Mesendoderm (in vitro differentiated cells): Measurements from ENCODE around the gene NUF2. TPM values are rescaled to one million over a fixed set of nuclear protein-coding genes. Genes with fewer than 3 reads are reported as not detected.
A peak's percentile ranks its signal among the peaks of the same experiment; 100 is the strongest.
"Not testable (repeated sequence)": the region's sequence is repeated elsewhere in the genome, so short reads cannot be mapped to it uniquely, and the experiment has no call there.

Experiments
- DNase-seq: peaks from one replicate; pipeline ENCODE4 v3.0.0; 2013
- H2AK5ac ChIP-seq: 2 replicates; pipeline ENCODE4 v1.6.1; 2013; ENCODE audit warnings: low read length, inconsistent platforms
- H2BK120ac ChIP-seq: 2 replicates; pipeline ENCODE4 v1.6.1; 2013; ENCODE audit warnings: low read depth, mild to moderate bottlenecking, low read length, moderate library complexity, mixed read lengths
- H2BK15ac ChIP-seq: replicated peaks from 2 replicates; pipeline ENCODE4 v1.6.1; 2013; ENCODE audit warnings: low read depth, mild to moderate bottlenecking, moderate library complexity
- H2BK5ac ChIP-seq: 2 replicates; pipeline ENCODE4 v1.6.1; 2013; ENCODE audit warnings: low read length, inconsistent platforms
- H3K18ac ChIP-seq: 2 replicates; pipeline ENCODE4 v1.6.1; 2013; ENCODE audit warnings: mild to moderate bottlenecking, low read length, mixed read lengths
- H3K23ac ChIP-seq: one replicate; pipeline ENCODE4 v1.6.1; 2013; ENCODE audit warnings: low read length
- H3K27ac ChIP-seq: 2 replicates; pipeline ENCODE4 v1.5.1; 2013; ENCODE audit warnings: low read depth, mild to moderate bottlenecking, inconsistent platforms, low read length, moderate library complexity
- H3K27me3 ChIP-seq: 2 replicates; pipeline ENCODE4 v1.6.1; 2013; ENCODE audit warnings: low read length, control low read depth, mild to moderate bottlenecking, inconsistent platforms; ENCODE audit not compliant: insufficient read depth, poor library complexity
- H3K36me3 ChIP-seq: 2 replicates; pipeline ENCODE4 v1.6.1; 2013; ENCODE audit warnings: low read length, inconsistent platforms; ENCODE audit not compliant: control insufficient read depth, insufficient read depth
- H3K4ac ChIP-seq: one replicate; pipeline ENCODE4 v1.6.1; 2013; ENCODE audit warnings: low read depth, mild to moderate bottlenecking, low read length, moderate library complexity
- H3K4me1 ChIP-seq: 2 replicates; pipeline ENCODE4 v1.6.1; 2013; ENCODE audit warnings: low read depth, low read length, inconsistent platforms; ENCODE audit not compliant: control insufficient read depth
- H3K4me2 ChIP-seq: 2 replicates; pipeline ENCODE4 v1.6.1; 2013; ENCODE audit warnings: low read length
- H3K4me3 ChIP-seq: 2 replicates; pipeline ENCODE4 v1.5.1; 2013; ENCODE audit warnings: mild to moderate bottlenecking, low read length
- H3K56ac ChIP-seq: one replicate; pipeline ENCODE4 v1.6.1; 2013; ENCODE audit warnings: low read length
- H3K79me1 ChIP-seq: 2 replicates; pipeline ENCODE4 v1.6.1; 2013; ENCODE audit warnings: low read length, inconsistent platforms
- H3K79me2 ChIP-seq: 2 replicates; pipeline ENCODE4 v1.6.1; 2013; ENCODE audit warnings: mild to moderate bottlenecking, low read length; ENCODE audit not compliant: control insufficient read depth, insufficient read depth
- H3K9ac ChIP-seq: 2 replicates; pipeline ENCODE4 v1.6.1; 2013; ENCODE audit warnings: low read length, inconsistent platforms
- H4K5ac ChIP-seq: one replicate; pipeline ENCODE4 v1.6.1; 2013; ENCODE audit warnings: low read length
- H4K8ac ChIP-seq: one replicate; pipeline ENCODE4 v1.6.1; 2013; ENCODE audit warnings: low read depth, mild to moderate bottlenecking, control low read depth, low read length, moderate library complexity
- WGBS: extraction: QIAGEN DNeasy Blood & Tissue Kit; methylation state at CpG from one replicate; pipeline ENCODE4 v1.1.7; 2013; ENCODE audit warnings: low lambda C conversion rate, missing lambda C conversion rate; ENCODE audit not compliant: insufficient coverage; ENCODE audit errors: extremely low coverage; 5-methylcytosine and 5-hydroxymethylcytosine counted together
- polyA plus RNA-seq, 2 experiments: library from polyadenylated mRNA; stranded (reverse); fragments of 200-250 nt; gene quantifications; one replicate each; pipeline ENCODE4 v1.2.3, GENCODE V29; 2013

NUF2 gene
- polyA plus RNA-seq (2013, experiment 1 of 2): 35.3 TPM
- polyA plus RNA-seq (2013, experiment 2 of 2): 35.2 TPM

- H3K4me1 ChIP-seq: no peaks in the 10 kb centered on the region
- peak; percentile 99 for DNase-seq
- no peaks in the 10 kb centered on the region for H3K27me3 ChIP-seq
- WGBS: no CpG with 5 or more reads among the region's 58 CpGs
- H3K4me3 ChIP-seq: peak within 1 kb of the TSS; percentile 99
- no peak within 1 kb of the TSS for H3K4ac ChIP-seq
- H3K79me2 ChIP-seq: peaks cover 7% of the 10 kb centered on the region
- peak within 1 kb of the TSS; percentile 95 for H3K9ac ChIP-seq
- H2AK5ac ChIP-seq: no peak within 1 kb of the TSS
- H3K36me3 ChIP-seq: no peaks in the 10 kb centered on the region
- peak within 1 kb of the TSS; percentile 61 for H3K27ac ChIP-seq
- no peak within 1 kb of the TSS for H3K18ac ChIP-seq
- H3K56ac ChIP-seq: peak within 1 kb of the TSS; percentile 99
- peak within 1 kb of the TSS; percentile 77 for H3K4me2 ChIP-seq
- H4K5ac ChIP-seq: peak within 1 kb of the TSS; percentile 94
- no peak within 1 kb of the TSS for H2BK15ac ChIP-seq
- peak within 1 kb of the TSS; percentile 31 for H2BK5ac ChIP-seq
- peak within 1 kb of the TSS; percentile 78 for H4K8ac ChIP-seq
- no peak within 1 kb of the TSS for H2BK120ac ChIP-seq
- H3K79me1 ChIP-seq: peaks cover 5% of the 10 kb centered on the region
- no peak within 1 kb of the TSS for H3K23ac ChIP-seq
Measured at GRCh38 chr1:163321311-163322305, at the start of gene NUF2. TSS of gene NUF2 (plus strand) at chr1:163321954. CDS start at chr1:163326052, 4,098 bp downstream.

- Histone ChIP-seq H3K79me1 (no peaks in the 10 kb centered on the region), H3K4ac (no peak overlapping the region), H3K18ac (peak overlapping the region; percentile 28), H3K56ac (no peak overlapping the region), H2AK5ac (no peak overlapping the region), H3K79me2 (no peaks in the 10 kb centered on the region), H3K27me3 (no peaks in the 10 kb centered on the region), H2BK5ac (no peak overlapping the region), H3K23ac (no peak overlapping the region), H2BK15ac (peak overlapping the region; percentile 85), H3K4me2 (no peak overlapping the region), H3K36me3 (no peaks in the 10 kb centered on the region), H3K27ac (no peak overlapping the region), H4K5ac (no peak overlapping the region), H2BK120ac (no peak overlapping the region), H3K4me3 (no peak overlapping the region), H3K4me1 (peaks cover 2% of the 10 kb centered on the region), H3K9ac (no peak overlapping the region), H4K8ac (no peak overlapping the region)
- peak; percentile 81 for DNase-seq
- no CpG with 5 or more reads among the region's 2 CpGs for WGBS
Measured at GRCh38 chr1:163273766-163274441, 47.9 kb upstream of the NUF2 start.

GRCh38 chr1:163275222-163275621 lies 46.5 kb upstream of the NUF2 start:
- no peak overlapping the region for H3K4me3 ChIP-seq
- peak overlapping the region; percentile 47 for H3K56ac ChIP-seq
- peak overlapping the region; percentile 45 for H2BK5ac ChIP-seq
- no peaks in the 10 kb centered on the region for H3K79me1 ChIP-seq
- H2BK15ac ChIP-seq: peak overlapping the region; percentile 100
- peak overlapping the region; percentile 11 for H2AK5ac ChIP-seq
- H3K4me2 ChIP-seq: no peak overlapping the region
- H3K27ac ChIP-seq: no peak overlapping the region
- DNase-seq: no peak
- H3K9ac ChIP-seq: no peak overlapping the region
- no peak overlapping the region for H3K4ac ChIP-seq
- no peaks in the 10 kb centered on the region for H3K27me3 ChIP-seq
- H3K23ac ChIP-seq: no peak overlapping the region
- no peaks in the 10 kb centered on the region for H3K36me3 ChIP-seq
- peak overlapping the region; percentile 47 for H4K5ac ChIP-seq
- H3K79me2 ChIP-seq: no peaks in the 10 kb centered on the region
- no CpG with 5 or more reads among the region's 1 CpG for WGBS
- H3K4me1 ChIP-seq: peaks cover 2% of the 10 kb centered on the region
- peak overlapping the region; percentile 4 for H3K18ac ChIP-seq
- H2BK120ac ChIP-seq: peak overlapping the region; percentile 24
- H4K8ac ChIP-seq: no peak overlapping the region

GRCh38 chr1:163278602-163279001 lies 43.2 kb upstream of the NUF2 start:
- Histone ChIP-seq H2BK120ac (no peak overlapping the region), H3K18ac (no peak overlapping the region), H3K4me1 (peaks cover 2% of the 10 kb centered on the region), H3K79me1 (no peaks in the 10 kb centered on the region), H3K27ac (no peak overlapping the region), H2BK5ac (no peak overlapping the region), H4K8ac (no peak overlapping the region), H3K56ac (no peak overlapping the region), H2BK15ac (no peak overlapping the region), H3K4me3 (no peak overlapping the region), H3K23ac (no peak overlapping the region), H3K4ac (no peak overlapping the region), H3K36me3 (no peaks in the 10 kb centered on the region), H3K9ac (no peak overlapping the region), H2AK5ac (no peak overlapping the region), H3K27me3 (no peaks in the 10 kb centered on the region), H3K79me2 (no peaks in the 10 kb centered on the region), H4K5ac (no peak overlapping the region), H3K4me2 (no peak overlapping the region)
- WGBS: no CpG with 5 or more reads among the region's 1 CpG
- no peak for DNase-seq

DNA sequence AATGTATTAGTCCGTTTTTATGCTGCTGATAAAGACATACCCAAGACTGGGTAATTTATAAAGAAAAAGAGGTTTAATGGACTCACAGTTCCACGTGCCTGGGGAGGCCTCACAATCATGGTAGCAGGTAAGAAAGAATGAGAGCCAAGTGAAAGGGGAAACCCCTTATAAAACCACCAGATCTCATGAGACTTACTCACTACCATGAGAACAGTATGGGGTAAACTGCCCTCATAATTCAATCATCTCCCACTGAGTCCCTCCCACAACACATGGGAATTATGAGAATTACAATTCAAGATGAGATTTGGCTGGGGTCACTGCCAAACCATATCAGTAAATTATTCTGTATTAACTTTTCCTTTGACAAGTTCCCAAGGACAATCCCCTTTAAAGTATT lies 36.9 kb upstream of the NUF2 start:
- not testable (repeated sequence) for H3K27ac ChIP-seq, H3K79me2 ChIP-seq, H3K4me3 ChIP-seq, H4K8ac ChIP-seq, H2BK5ac ChIP-seq, H3K4me2 ChIP-seq, H3K79me1 ChIP-seq, H3K23ac ChIP-seq, H3K9ac ChIP-seq, H3K27me3 ChIP-seq, H3K4me1 ChIP-seq, H3K18ac ChIP-seq, H2BK120ac ChIP-seq, DNase-seq, H3K56ac ChIP-seq, H2AK5ac ChIP-seq, H2BK15ac ChIP-seq, H3K4ac ChIP-seq, H3K36me3 ChIP-seq, H4K5ac ChIP-seq
- no CpG with 5 or more reads among the region's 2 CpGs for WGBS
